Gastrocnemius medialis (tissue), 4 donors: ENCODE measurements around the gene GPAM.

Source experiments
- CTCF ChIP-seq, 5 experiments: fragments of 450-650 bp in 3 of 5; fragments of 200-600 bp in 2 of 5; sonication (generic) in 2 of 5; IDR thresholded peaks in 4 of 5; conservative IDR thresholded peaks in 1 of 5; 1 replicate in 4 of 5; 2 replicates in 1 of 5; pipeline ENCODE4 v1.5.1; 2016 to 2019; ENCODE audit warnings: antibody characterized with exemption in 5 of 5, mild to moderate bottlenecking in 3 of 5, moderate library complexity in 3 of 5
- POLR2A ChIP-seq, 2 donors: fragments of 450-650 bp; IDR thresholded peaks; one replicate each; pipeline ENCODE4 v1.6.1; 2017; ENCODE audit warnings: antibody characterized with exemption in 2 of 2, mild to moderate bottlenecking in 2 of 2, moderate library complexity in 2 of 2

GRCh38 chr10:112176543-112176942, 7.0 kb downstream of the GPAM start:
- TF ChIP-seq POLR2A (IDR thresholded peaks at IDR 0.05) (no peak), CTCF (IDR thresholded peaks at IDR 0.05 in 4 of 5, conservative IDR thresholded peaks at IDR 0.05 in 1 of 5) (no peak)
